H1 (cell line): ENCODE measurements around the gene PPP1CA. TPM values are rescaled to one million over a fixed set of nuclear protein-coding genes. Genes with fewer than 3 reads are reported as not detected.

ENCODE experiments used
- CTCF ChIA-PET: fragments of 300-600 bp; sonication (Branson Sonifier 250); formaldehyde crosslinking; loops from one replicate; lab custom pipeline; 2021; ENCODE audit not compliant: partially characterized antibody; lab: Charles Lee
- POLR2A ChIA-PET: fragments of 300-600 bp; sonication (Branson Sonifier 250); formaldehyde crosslinking; loops from one replicate; lab custom pipeline; 2021; ENCODE audit warnings: inconsistent platforms; ENCODE audit not compliant: partially characterized antibody; lab: Charles Lee
- DNase-seq, 2 experiments: peaks; one replicate each; pipeline versions ENCODE4 v3.0.0 to v3.0.0-alpha.2; 2010 to 2022; ENCODE audit warnings: low spot score in 2 of 2, low read depth in 1 of 2, mixed read lengths in 1 of 2
- FAIRE-seq: peaks from 2 replicates; lab custom pipeline; 2011; peaks lifted over from hg19 to GRCh38; lab: Jason Lieb, UNC
- H2AFZ ChIP-seq: 2 replicates; pipeline ENCODE4 v1.8.1; 2012; ENCODE audit warnings: low read length, inconsistent platforms
- H2AK5ac ChIP-seq: 2 replicates; pipeline ENCODE4 v1.6.1; 2013; ENCODE audit warnings: low read depth, low read length
- H2BK120ac ChIP-seq: replicated peaks from 2 replicates; pipeline ENCODE3; 2013; ENCODE audit warnings: low read depth, low read length, inconsistent platforms
- H2BK12ac ChIP-seq: 2 replicates; pipeline ENCODE4 v1.6.1; 2013; ENCODE audit warnings: low read depth, low read length
- H2BK15ac ChIP-seq: 2 replicates; pipeline ENCODE4 v1.6.1; 2013; ENCODE audit warnings: low read length
- H2BK20ac ChIP-seq: 2 replicates; pipeline ENCODE4 v1.6.1; 2013; ENCODE audit warnings: low read length
- H2BK5ac ChIP-seq: 2 replicates; pipeline ENCODE4 v1.6.1; 2013; ENCODE audit warnings: low read depth, low read length
- H3K14ac ChIP-seq: 2 replicates; pipeline ENCODE4 v1.6.1; 2013; ENCODE audit warnings: inconsistent platforms; ENCODE audit not compliant: insufficient read length
- H3K18ac ChIP-seq: 2 replicates; pipeline ENCODE4 v1.6.1; 2013; ENCODE audit warnings: low read length; ENCODE audit errors: extremely low read depth
- H3K23ac ChIP-seq: 2 replicates; pipeline ENCODE4 v1.6.1; 2013; ENCODE audit warnings: inconsistent platforms; ENCODE audit not compliant: insufficient read length
- H3K23me2 ChIP-seq: 2 replicates; pipeline ENCODE4 v1.6.1; 2013; ENCODE audit warnings: low read depth, low read length
- H3K27ac ChIP-seq: 2 replicates; pipeline ENCODE4 v1.6.1; 2011; ENCODE audit warnings: low read depth, low read length, inconsistent platforms
- H3K27me3 ChIP-seq, 4 experiments: replicated peaks in 1 of 4; 1 replicate in 1 of 4; 2 replicates in 3 of 4; pipeline versions ENCODE4 v1.6.1 to v1.8.1; 2011 to 2013; ENCODE audit warnings: low read length in 3 of 4, mild to moderate bottlenecking in 3 of 4, inconsistent platforms in 2 of 4, mixed read lengths in 2 of 4, moderate library complexity in 1 of 4; ENCODE audit not compliant: control insufficient read depth in 3 of 4, insufficient read depth in 3 of 4; ENCODE audit errors: extremely low read depth in 1 of 4
- H3K36me3 ChIP-seq, 4 experiments: 2 replicates each; pipeline versions ENCODE4 v1.6.1 to v1.8.1; 2011 to 2013; ENCODE audit warnings: mild to moderate bottlenecking in 4 of 4, low read length in 3 of 4, moderate library complexity in 2 of 4, control low read depth in 1 of 4, inconsistent platforms in 1 of 4; ENCODE audit not compliant: insufficient read depth in 4 of 4, control insufficient read depth in 2 of 4
- H3K4ac ChIP-seq: replicated peaks from 2 replicates; pipeline ENCODE3; 2013; ENCODE audit warnings: low read length, low read depth, mixed read lengths, inconsistent platforms; ENCODE audit not compliant: insufficient read length
- H3K4me1 ChIP-seq, 4 experiments: replicated peaks in 1 of 4; 1 replicate in 1 of 4; 2 replicates in 3 of 4; pipeline versions ENCODE4 v1.6.1 to v1.8.1; 2011 to 2013; ENCODE audit warnings: low read length in 3 of 4, inconsistent platforms in 2 of 4, mixed read lengths in 1 of 4; ENCODE audit not compliant: insufficient read depth in 4 of 4, control insufficient read depth in 3 of 4
- H3K4me2 ChIP-seq, 2 experiments: 2 replicates each; pipeline versions ENCODE4 v1.6.1 to v1.8.1; 2011 to 2013; ENCODE audit warnings: low read depth in 2 of 2, low read length in 2 of 2, control low read depth in 1 of 2, inconsistent platforms in 1 of 2, mild to moderate bottlenecking in 1 of 2; ENCODE audit not compliant: insufficient read depth in 1 of 2
- H3K4me3 ChIP-seq, 4 experiments: fragments of 200-600, 300-600 bp in 1 of 4; sonication (generic), shearing (Covaris generic), sonication (Bioruptor Twin) in 1 of 4; 2 replicates each; pipeline versions ENCODE4 v1.5.1 to v1.8.1; 2011 to 2016; ENCODE audit warnings: low read length in 4 of 4, low read depth in 3 of 4, control low read depth in 2 of 4, inconsistent platforms in 2 of 4, mild to moderate bottlenecking in 2 of 4, mixed read lengths in 1 of 4, moderate library complexity in 1 of 4; ENCODE audit not compliant: insufficient read depth in 2 of 4; ENCODE audit errors: extremely low read depth in 1 of 4
- H3K56ac ChIP-seq: replicated peaks from 2 replicates; pipeline ENCODE3; 2013; ENCODE audit warnings: low read depth, mild to moderate bottlenecking, mixed read lengths, low read length, inconsistent platforms; ENCODE audit not compliant: insufficient read length
- H3K79me1 ChIP-seq: 2 replicates; pipeline ENCODE4 v1.6.1; 2013; ENCODE audit warnings: low read depth, low read length, control low read depth
- H3K79me2 ChIP-seq, 2 experiments: 2 replicates each; pipeline versions ENCODE4 v1.6.1 to v1.8.1; 2012 to 2013; ENCODE audit warnings: low read length in 2 of 2, mild to moderate bottlenecking in 2 of 2, inconsistent platforms in 1 of 2; ENCODE audit not compliant: insufficient read depth in 2 of 2, control insufficient read depth in 1 of 2
- H3K9ac ChIP-seq, 4 experiments: replicated peaks in 1 of 4; 1 replicate in 1 of 4; 2 replicates in 3 of 4; pipeline versions ENCODE4 v1.6.1 to v1.8.1; 2011 to 2013; ENCODE audit warnings: low read depth in 3 of 4, low read length in 3 of 4, control low read depth in 2 of 4, mild to moderate bottlenecking in 2 of 4, moderate library complexity in 2 of 4, inconsistent platforms in 1 of 4; ENCODE audit errors: extremely low read depth in 1 of 4
- H3K9me3 ChIP-seq, 2 experiments: 2 replicates each; pipeline versions ENCODE4 v1.6.1 to v1.8.1; 2012 to 2013; ENCODE audit warnings: mild to moderate bottlenecking in 2 of 2, moderate library complexity in 2 of 2, control low read depth in 1 of 2, inconsistent platforms in 1 of 2, low read depth in 1 of 2, low read length in 1 of 2, mixed read lengths in 1 of 2; ENCODE audit not compliant: insufficient read depth in 2 of 2
- H4K20me1 ChIP-seq, 2 experiments: replicated peaks in 1 of 2; 2 replicates each; pipeline versions ENCODE3 to v1.8.1; 2011 to 2013; ENCODE audit warnings: inconsistent platforms in 2 of 2, low read length in 2 of 2, mild to moderate bottlenecking in 1 of 2; ENCODE audit not compliant: insufficient read depth in 2 of 2, control insufficient read depth in 1 of 2
- H4K5ac ChIP-seq: 2 replicates; pipeline ENCODE4 v1.6.1; 2013; ENCODE audit warnings: low read length, low read depth, mixed read lengths, inconsistent platforms; ENCODE audit not compliant: insufficient read length
- H4K8ac ChIP-seq: 2 replicates; pipeline ENCODE4 v1.8.0; 2013; ENCODE audit warnings: mild to moderate bottlenecking, moderate library complexity, low read length, inconsistent platforms; ENCODE audit not compliant: insufficient read depth; ENCODE audit errors: extremely low read depth
- H4K91ac ChIP-seq: replicated peaks from 2 replicates; pipeline ENCODE3; 2013; ENCODE audit warnings: low read length, mixed read lengths, inconsistent platforms; ENCODE audit not compliant: insufficient read length
- BACH1 ChIP-seq: IDR thresholded peaks from 2 replicates; pipeline ENCODE4 v1.6.1; 2012; ENCODE audit warnings: low read length, improper control_type of control experiment
- CBX8 ChIP-seq: fragments of 300-800, 300-1000 bp; sonication (generic); IDR thresholded peaks from 2 replicates; pipeline ENCODE4 v1.7.1; 2016; ENCODE audit warnings: low read depth, low read length, borderline replicate concordance
- CHD1 ChIP-seq: IDR thresholded peaks from 2 replicates; pipeline ENCODE4 v1.6.1; 2012; ENCODE audit warnings: low read depth, low read length, improper control_type of control experiment
- MAFK ChIP-seq: IDR thresholded peaks from 2 replicates; pipeline ENCODE4 v1.6.1; 2012; ENCODE audit warnings: low read depth, mild to moderate bottlenecking, improper control_type of control experiment, low read length
- NANOG ChIP-seq: IDR thresholded peaks from 2 replicates; pipeline ENCODE4 v1.6.1; 2011; ENCODE audit warnings: low read length, low read depth, mild to moderate bottlenecking, inconsistent platforms; ENCODE audit not compliant: insufficient read depth, poor library complexity, severe bottlenecking
- SIN3A ChIP-seq, 2 experiments: IDR thresholded peaks in 1 of 2; conservative IDR thresholded peaks in 1 of 2; 2 replicates each; pipeline ENCODE4 v1.6.1; 2011 to 2012; ENCODE audit warnings: low read length in 2 of 2, improper control_type of control experiment in 1 of 2, low read depth in 1 of 2, mild to moderate bottlenecking in 1 of 2
- SP1 ChIP-seq: IDR thresholded peaks from 2 replicates; pipeline ENCODE4 v1.6.1; 2011; ENCODE audit warnings: low read depth, low read length
- SP4 ChIP-seq: IDR thresholded peaks from 2 replicates; pipeline ENCODE4 v1.6.1; 2012; ENCODE audit warnings: low read length, inconsistent platforms
- TAF1 ChIP-seq: IDR thresholded peaks from 2 replicates; pipeline ENCODE4 v1.6.1; 2011; ENCODE audit warnings: mild to moderate bottlenecking, low read depth, low read length
- YY1 ChIP-seq: IDR thresholded peaks from 2 replicates; pipeline ENCODE4 v1.6.1; 2011; ENCODE audit warnings: low read depth, mild to moderate bottlenecking, low read length
- ZNF274 ChIP-seq: IDR thresholded peaks from 2 replicates; pipeline ENCODE4 v1.7.0; 2012; ENCODE audit warnings: low read length, borderline replicate concordance; ENCODE audit errors: extremely low read depth
- WGBS, 2 experiments: shearing (Covaris generic) in 1 of 2; methylation state at CpG; one replicate each; pipeline versions ENCODE4 v1.1.6 to v1.1.7; 2013 to 2015; ENCODE audit warnings: low lambda C conversion rate in 2 of 2, mixed read lengths in 2 of 2, inconsistent platforms in 1 of 2, low coverage in 1 of 2, missing lambda C conversion rate in 1 of 2; ENCODE audit not compliant: insufficient replicate concordance in 2 of 2, insufficient coverage in 1 of 2, insufficient read length in 1 of 2; ENCODE audit errors: extremely low coverage in 1 of 2, missing lambda C conversion rate in 1 of 2; 5-methylcytosine and 5-hydroxymethylcytosine counted together
- polyA plus RNA-seq, 7 experiments: library from polyadenylated mRNA; depleted of rRNA in 3 of 7; stranded (reverse) in 5 of 7; unstranded in 2 of 7; fragments of >200 nt in 5 of 7; fragments of 200-250 nt in 2 of 7; gene quantifications; 1 replicate in 5 of 7; 2 replicates in 1 of 7; 4 replicates in 1 of 7; pipeline versions ENCODE4 v1.2.1 to v1.2.3, GENCODE V29; 2011 to 2013; ENCODE audit warnings: missing spikeins in 2 of 7, mixed read lengths in 2 of 7
- total RNA-seq: library from RNA; stranded (reverse); fragmentation: NEBNext Ultra II Directional; extraction: Animal tissue kit (Norgen Biotek cat#: 25700); gene quantifications from 2 replicates; pipeline ENCODE4 v1.2.1, GENCODE V29; 2021
- TF ChIP-seq, protein P1 (sequence below): IDR thresholded peaks from 2 replicates; pipeline ENCODE4 v1.6.1; 2011; ENCODE audit warnings: low read length, improper control_type of control experiment

The PPP1CA gene
- total and polyA plus RNA-seq, 2 of the 8 experiments (the other 6 are each of a cell fraction or from before 2014, with no cell fraction given), result 198 to 359 TPM

DNA sequence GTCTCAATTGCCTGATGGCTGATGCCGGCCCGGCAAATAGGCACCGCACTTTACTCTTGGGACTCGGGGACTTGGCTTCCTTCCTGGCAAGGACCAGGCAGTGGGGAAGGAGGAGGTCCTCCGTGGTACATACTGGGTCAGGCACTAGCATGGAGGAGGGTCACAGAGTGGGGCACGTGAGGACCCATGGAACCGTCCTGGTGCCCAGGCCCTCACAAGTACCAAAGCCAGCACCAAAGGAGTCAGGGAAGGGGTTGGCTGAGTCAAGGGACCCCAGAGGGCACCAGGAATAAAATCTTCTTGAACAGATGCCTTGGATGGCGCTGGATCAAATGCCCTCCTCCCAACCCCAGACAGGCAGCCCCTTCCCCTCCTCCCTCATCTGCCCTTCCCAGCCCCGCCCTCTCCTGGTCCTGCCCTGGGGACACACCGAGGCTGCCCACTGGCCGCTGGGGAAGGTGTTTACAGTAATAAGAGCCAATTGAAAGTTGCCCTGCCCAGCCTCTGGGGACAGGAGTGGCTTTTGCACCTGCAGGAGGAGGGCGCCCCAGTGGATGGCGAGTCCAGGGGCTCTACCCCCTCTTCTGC, 8.2 kb upstream of the PPP1CA start:
- 60% methylated on average over 10 of the region's 13 CpGs; no CpG with 5 or more reads in 1 of the 2 experiments for WGBS, 2 experiments
- Histone ChIP-seq H3K56ac (no peak overlapping the region), H4K20me1 (no peaks in the 10 kb centered on the region), H3K4me3 (no peak overlapping the region), H3K4ac (peak overlapping the region; percentile 60), H4K91ac (peak overlapping the region; percentile 96), H3K4me2 (peak overlapping the region; percentile 23 to 36; a peak in 2 of 4 replicates), H3K79me1 (no peaks in the 10 kb centered on the region), H3K9me3 (no peaks in the 10 kb centered on the region), H2AK5ac (0 out of 2 replicates have a peak overlapping the region, but pooled peaks have one; percentile 6), H3K23me2 (no peaks in the 10 kb centered on the region), H3K27ac (no peak overlapping the region), H2BK15ac (peak overlapping the region; percentile 98; the same call in 1 of the 2 replicates), H3K9ac (no peak overlapping the region), H2AFZ (no peak overlapping the region; the same call in 1 of the 2 replicates), H4K5ac (peak overlapping the region; percentile 69), H2BK12ac (peak overlapping the region; percentile 87; the same call in 1 of the 2 replicates), H3K36me3 (no peaks in the 10 kb centered on the region), H2BK20ac (no peak overlapping the region), H3K27me3 (peaks cover 0 to 16% (median 5%) of the 10 kb centered on the region in 4 experiments; a peak in 4 of 7 replicates), H3K4me1 (peaks cover 0 to 11% (median 7%) of the 10 kb centered on the region in 4 experiments; a peak in 5 of 7 replicates), H3K18ac (peak overlapping the region; percentile 71), H2BK120ac (no peak overlapping the region), H3K14ac (no peak overlapping the region), H4K8ac (peak overlapping the region; percentile 73), H3K79me2 (no peaks in the 10 kb centered on the region), H2BK5ac (peak overlapping the region; percentile 44; the same call in 1 of the 2 replicates), H3K23ac (no peak overlapping the region)
- FAIRE-seq, result no peak
- peak; percentile 56 to 80 for DNase-seq
- ChIA-PET CTCF (no interaction called here), POLR2A (interaction anchor here (1.2 kb wide), 1 partner anchor 9 kb away, joined by 6 read pairs; no protein-coding TSS in a partner anchor)
- TF ChIP-seq CHD1, result no peak
- TF ChIP-seq TAF1, result 0 out of 2 replicates have a peak, but pooled peaks have one; percentile 32
- TF ChIP-seq BACH1, result no peak
- peak; percentile 25; the same call in 1 of the 2 replicates for TF ChIP-seq SP1
- TF ChIP-seq NANOG, result no peak
- no peak for TF ChIP-seq ZNF274
- TF ChIP-seq, protein P1, sequence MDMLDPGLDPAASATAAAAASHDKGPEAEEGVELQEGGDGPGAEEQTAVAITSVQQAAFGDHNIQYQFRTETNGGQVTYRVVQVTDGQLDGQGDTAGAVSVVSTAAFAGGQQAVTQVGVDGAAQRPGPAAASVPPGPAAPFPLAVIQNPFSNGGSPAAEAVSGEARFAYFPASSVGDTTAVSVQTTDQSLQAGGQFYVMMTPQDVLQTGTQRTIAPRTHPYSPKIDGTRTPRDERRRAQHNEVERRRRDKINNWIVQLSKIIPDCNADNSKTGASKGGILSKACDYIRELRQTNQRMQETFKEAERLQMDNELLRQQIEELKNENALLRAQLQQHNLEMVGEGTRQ, result no peak
- TF ChIP-seq CBX8, result no peak
- TF ChIP-seq MAFK, result no peak
- TF ChIP-seq SIN3A (conservative IDR thresholded peaks at IDR 0.05 in 1 of 2, IDR thresholded peaks at IDR 0.05 in 1 of 2; ENCODE audit: low read depth in 1 of 2, low read length in 2 of 2), result no peak
- no peak for TF ChIP-seq SP4
- no peak for TF ChIP-seq YY1
